ENCODE measurements around the gene RRBP1.

GRCh38 chr20:17595856-17596255 lies 86.2 kb downstream of the RRBP1 start:
- TF ChIP-seq CTCF (conservative IDR thresholded peaks at IDR 0.05; ENCODE audit: low read length), result no peak
- TF ChIP-seq EZH2phosphoT487 (IDR thresholded peaks at IDR 0.05; ENCODE audit: borderline replicate concordance), result no peak
